WTC11 (cell line): ENCODE measurements around the gene TNNI2. TPM values are rescaled to one million over a fixed set of nuclear protein-coding genes. Genes with fewer than 3 reads are reported as not detected.

Experiments used
- ATAC-seq: fragments of 200-7000 bp; cut with Tn5 transposase; 2 replicates; pipeline ENCODE4 v1.10.0; 2021; ENCODE audit warnings: mild to moderate bottlenecking, moderate library complexity
- CTCF ChIA-PET: fragments of 300-600 bp; sonication (Branson Sonifier 250); formaldehyde crosslinking; loops from one replicate; lab custom pipeline; 2021; ENCODE audit warnings: antibody characterized with exemption; lab: Charles Lee
- POLR2A ChIA-PET: fragments of 350-600 bp; sonication (Branson Sonifier 250); formaldehyde crosslinking; loops from one replicate; lab custom pipeline; 2021; ENCODE audit warnings: antibody characterized with exemption; lab: Charles Lee
- DNase-seq: peaks from one replicate; pipeline ENCODE4 v3.0.0; 2021; ENCODE audit warnings: low spot score
- H3K27ac Mint-ChIP-seq: 2 replicates; pipeline ENCODE4 v1.8.0; 2021; ENCODE audit warnings: mixed read lengths
- H3K27me3 Mint-ChIP-seq: 2 replicates; pipeline ENCODE4 v1.8.0; 2021; ENCODE audit warnings: low read depth, mild to moderate bottlenecking, moderate library complexity, mixed read lengths
- H3K36me3 Mint-ChIP-seq: 2 replicates; pipeline ENCODE4 v1.8.0; 2021; ENCODE audit warnings: mixed read lengths
- H3K4me1 Mint-ChIP-seq: 2 replicates; pipeline ENCODE4 v1.8.0; 2022; ENCODE audit warnings: mixed read lengths
- H3K4me3 Mint-ChIP-seq: 2 replicates; pipeline ENCODE4 v1.8.0; 2021; ENCODE audit warnings: mild to moderate bottlenecking, moderate library complexity, mixed read lengths
- H3K9me3 Mint-ChIP-seq: 2 replicates; pipeline ENCODE4 v1.8.0; 2021; ENCODE audit warnings: mixed read lengths
- ELF4 ChIP-seq: sonication (generic); formaldehyde crosslinking; IDR thresholded peaks from 2 replicates; pipeline ENCODE4 v1.8.1; 2022; ENCODE audit warnings: low read depth, mild to moderate bottlenecking, moderate library complexity, missing genetic modification reagents
- ETV6 ChIP-seq: sonication (generic); formaldehyde crosslinking; IDR thresholded peaks from 2 replicates; pipeline ENCODE4 v1.8.1; 2022; ENCODE audit warnings: mild to moderate bottlenecking, missing genetic modification reagents
- FOXP1 ChIP-seq: sonication (generic); formaldehyde crosslinking; IDR thresholded peaks from 2 replicates; pipeline ENCODE4 v1.8.0; 2022; ENCODE audit warnings: missing genetic modification reagents, mild to moderate bottlenecking, moderate library complexity, borderline replicate concordance
- JUN ChIP-seq: sonication (generic); formaldehyde crosslinking; IDR thresholded peaks from 2 replicates; pipeline ENCODE4 v1.8.0; 2023; ENCODE audit warnings: mild to moderate bottlenecking, missing genetic modification reagents
- NFE2L1 ChIP-seq: sonication (generic); formaldehyde crosslinking; IDR thresholded peaks from 2 replicates; pipeline ENCODE4 v1.8.1; 2023; ENCODE audit warnings: missing genetic modification reagents
- NR2C2 ChIP-seq: sonication (generic); formaldehyde crosslinking; IDR thresholded peaks from 2 replicates; pipeline ENCODE4 v1.8.0; 2022; ENCODE audit warnings: mild to moderate bottlenecking, missing genetic modification reagents
- ZNF671 ChIP-seq: fragments of 250-450 bp; sonication (Bioruptor Pico); IDR thresholded peaks from 2 replicates; pipeline ENCODE4 v1.8.0; 2021; ENCODE audit warnings: mild to moderate bottlenecking
- total RNA-seq: library from RNA; stranded (reverse); gene quantifications from 3 replicates; pipeline ENCODE4 v1.2.3, GENCODE V29; 2021
- TF ChIP-seq, protein P1 (sequence below): sonication (generic); formaldehyde crosslinking; IDR thresholded peaks from 2 replicates; pipeline ENCODE4 v1.8.0; 2022; ENCODE audit warnings: missing genetic modification reagents
- TF ChIP-seq, protein P2 (sequence below): sonication (generic); formaldehyde crosslinking; IDR thresholded peaks from 2 replicates; pipeline ENCODE4 v1.8.1; 2022; ENCODE audit warnings: mild to moderate bottlenecking, moderate library complexity, missing genetic modification reagents
- TF ChIP-seq, protein P3 (sequence below): sonication (generic); formaldehyde crosslinking; IDR thresholded peaks from 2 replicates; pipeline ENCODE4 v1.8.1; 2023; ENCODE audit warnings: mild to moderate bottlenecking, missing genetic modification reagents, moderate library complexity
- TF ChIP-seq, protein P4 (sequence below): sonication (generic); formaldehyde crosslinking; conservative IDR thresholded peaks from 2 replicates; pipeline ENCODE4 v1.8.1; 2022; ENCODE audit warnings: mild to moderate bottlenecking, missing genetic modification reagents
- TF ChIP-seq, protein P5 (sequence below): fragments of 250-450 bp; sonication (Bioruptor Pico); IDR thresholded peaks from 2 replicates; pipeline ENCODE4 v1.9.0; 2021; ENCODE audit warnings: mild to moderate bottlenecking
- TF ChIP-seq, protein P6 (sequence below): sonication (generic); formaldehyde crosslinking; IDR thresholded peaks from 2 replicates; pipeline ENCODE4 v1.8.1; 2022; ENCODE audit warnings: low read depth, mild to moderate bottlenecking, moderate library complexity, missing genetic modification reagents, borderline replicate concordance
- TF ChIP-seq, protein P7 (sequence below): fragments of 250-450 bp; sonication (Bioruptor Pico); IDR thresholded peaks from 2 replicates; pipeline ENCODE4 v1.9.0; 2021; ENCODE audit warnings: moderate library complexity, mild to moderate bottlenecking, inconsistent platforms, borderline replicate concordance
- TF ChIP-seq, protein P8 (sequence below): sonication (generic); formaldehyde crosslinking; IDR thresholded peaks from 2 replicates; pipeline ENCODE4 v1.8.1; 2023; ENCODE audit warnings: mild to moderate bottlenecking, missing genetic modification reagents
- TF ChIP-seq, protein P9 (sequence below): fragments of 250-450 bp; sonication (Bioruptor Pico); IDR thresholded peaks from 2 replicates; pipeline ENCODE4 v1.9.0; 2021; ENCODE audit warnings: mild to moderate bottlenecking
- TF ChIP-seq, protein P10 (sequence below): sonication (generic); formaldehyde crosslinking; IDR thresholded peaks from 2 replicates; pipeline ENCODE4 v1.8.1; 2022; ENCODE audit warnings: missing genetic modification reagents, borderline replicate concordance

The TNNI2 gene
- total RNA-seq, 1 experiment from 2014 or later = not detected

DNA sequence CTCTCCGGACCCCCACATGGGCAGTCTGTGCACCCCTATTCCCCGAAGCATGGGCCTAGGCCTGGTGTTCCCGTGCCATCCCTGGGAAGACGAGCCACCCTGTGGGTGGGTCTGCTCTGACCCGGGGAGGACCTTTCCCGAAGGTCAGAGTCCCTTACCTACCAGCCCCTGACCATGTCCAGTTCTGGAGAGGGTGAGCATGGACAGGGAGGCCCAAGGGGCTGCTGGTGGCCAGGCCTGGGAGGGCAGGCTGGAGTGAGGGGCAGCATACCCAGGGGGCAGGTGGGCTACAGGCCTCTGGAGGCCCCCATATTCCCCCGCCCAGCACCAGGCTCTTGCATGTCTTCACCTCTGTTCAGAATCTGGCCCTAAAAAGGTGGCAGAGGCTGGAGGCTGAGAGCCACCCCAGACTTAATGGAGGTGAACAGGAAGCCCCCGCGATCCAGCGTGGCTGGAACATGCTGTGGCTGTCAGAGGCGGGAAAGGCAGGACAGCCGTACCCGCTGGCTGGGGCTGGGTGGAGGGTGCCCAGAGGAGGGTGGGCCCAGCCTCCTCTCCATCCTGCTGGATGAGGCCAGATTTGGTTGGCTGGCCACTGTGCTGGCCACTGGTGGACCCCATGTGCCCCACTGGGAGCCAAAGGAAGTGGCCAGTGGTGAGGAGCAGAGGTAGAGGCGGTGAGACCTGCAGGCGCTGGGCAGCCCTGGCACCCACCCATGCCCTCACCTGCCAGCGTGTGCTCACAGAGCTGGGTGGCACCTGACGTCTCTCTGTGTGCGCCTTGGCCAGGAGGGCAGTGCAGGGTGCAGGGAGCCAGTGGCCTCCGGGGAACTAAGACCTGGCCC, 15.2 kb upstream of the TNNI2 start (continued):
- TF ChIP-seq, protein P1, sequence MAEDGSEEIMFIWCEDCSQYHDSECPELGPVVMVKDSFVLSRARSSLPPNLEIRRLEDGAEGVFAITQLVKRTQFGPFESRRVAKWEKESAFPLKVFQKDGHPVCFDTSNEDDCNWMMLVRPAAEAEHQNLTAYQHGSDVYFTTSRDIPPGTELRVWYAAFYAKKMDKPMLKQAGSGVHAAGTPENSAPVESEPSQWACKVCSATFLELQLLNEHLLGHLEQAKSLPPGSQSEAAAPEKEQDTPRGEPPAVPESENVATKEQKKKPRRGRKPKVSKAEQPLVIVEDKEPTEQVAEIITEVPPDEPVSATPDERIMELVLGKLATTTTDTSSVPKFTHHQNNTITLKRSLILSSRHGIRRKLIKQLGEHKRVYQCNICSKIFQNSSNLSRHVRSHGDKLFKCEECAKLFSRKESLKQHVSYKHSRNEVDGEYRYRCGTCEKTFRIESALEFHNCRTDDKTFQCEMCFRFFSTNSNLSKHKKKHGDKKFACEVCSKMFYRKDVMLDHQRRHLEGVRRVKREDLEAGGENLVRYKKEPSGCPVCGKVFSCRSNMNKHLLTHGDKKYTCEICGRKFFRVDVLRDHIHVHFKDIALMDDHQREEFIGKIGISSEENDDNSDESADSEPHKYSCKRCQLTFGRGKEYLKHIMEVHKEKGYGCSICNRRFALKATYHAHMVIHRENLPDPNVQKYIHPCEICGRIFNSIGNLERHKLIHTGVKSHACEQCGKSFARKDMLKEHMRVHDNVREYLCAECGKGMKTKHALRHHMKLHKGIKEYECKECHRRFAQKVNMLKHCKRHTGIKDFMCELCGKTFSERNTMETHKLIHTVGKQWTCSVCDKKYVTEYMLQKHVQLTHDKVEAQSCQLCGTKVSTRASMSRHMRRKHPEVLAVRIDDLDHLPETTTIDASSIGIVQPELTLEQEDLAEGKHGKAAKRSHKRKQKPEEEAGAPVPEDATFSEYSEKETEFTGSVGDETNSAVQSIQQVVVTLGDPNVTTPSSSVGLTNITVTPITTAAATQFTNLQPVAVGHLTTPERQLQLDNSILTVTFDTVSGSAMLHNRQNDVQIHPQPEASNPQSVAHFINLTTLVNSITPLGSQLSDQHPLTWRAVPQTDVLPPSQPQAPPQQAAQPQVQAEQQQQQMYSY (CRISPR knock-in tag) = no peak
- TF ChIP-seq, protein P2, sequence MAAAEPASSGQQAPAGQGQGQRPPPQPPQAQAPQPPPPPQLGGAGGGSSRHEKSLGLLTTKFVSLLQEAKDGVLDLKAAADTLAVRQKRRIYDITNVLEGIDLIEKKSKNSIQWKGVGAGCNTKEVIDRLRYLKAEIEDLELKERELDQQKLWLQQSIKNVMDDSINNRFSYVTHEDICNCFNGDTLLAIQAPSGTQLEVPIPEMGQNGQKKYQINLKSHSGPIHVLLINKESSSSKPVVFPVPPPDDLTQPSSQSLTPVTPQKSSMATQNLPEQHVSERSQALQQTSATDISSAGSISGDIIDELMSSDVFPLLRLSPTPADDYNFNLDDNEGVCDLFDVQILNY = no peak
- TF ChIP-seq, protein P3, sequence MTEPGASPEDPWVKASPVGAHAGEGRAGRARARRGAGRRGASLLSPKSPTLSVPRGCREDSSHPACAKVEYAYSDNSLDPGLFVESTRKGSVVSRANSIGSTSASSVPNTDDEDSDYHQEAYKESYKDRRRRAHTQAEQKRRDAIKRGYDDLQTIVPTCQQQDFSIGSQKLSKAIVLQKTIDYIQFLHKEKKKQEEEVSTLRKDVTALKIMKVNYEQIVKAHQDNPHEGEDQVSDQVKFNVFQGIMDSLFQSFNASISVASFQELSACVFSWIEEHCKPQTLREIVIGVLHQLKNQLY = no peak
- TF ChIP-seq JUN (CRISPR knock-in tag) (no peak), ETV6 (CRISPR knock-in tag) (no peak), ZNF671 (CRISPR knock-in tag) (no peak), FOXP1 (no peak), NR2C2 (CRISPR knock-in tag) (no peak)
- TF ChIP-seq, protein P4, sequence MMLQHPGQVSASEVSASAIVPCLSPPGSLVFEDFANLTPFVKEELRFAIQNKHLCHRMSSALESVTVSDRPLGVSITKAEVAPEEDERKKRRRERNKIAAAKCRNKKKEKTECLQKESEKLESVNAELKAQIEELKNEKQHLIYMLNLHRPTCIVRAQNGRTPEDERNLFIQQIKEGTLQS (CRISPR knock-in tag) = no peak
- TF ChIP-seq, protein P5, sequence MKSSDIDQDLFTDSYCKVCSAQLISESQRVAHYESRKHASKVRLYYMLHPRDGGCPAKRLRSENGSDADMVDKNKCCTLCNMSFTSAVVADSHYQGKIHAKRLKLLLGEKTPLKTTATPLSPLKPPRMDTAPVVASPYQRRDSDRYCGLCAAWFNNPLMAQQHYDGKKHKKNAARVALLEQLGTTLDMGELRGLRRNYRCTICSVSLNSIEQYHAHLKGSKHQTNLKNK (CRISPR knock-in tag) = no peak
- TF ChIP-seq, protein P6, sequence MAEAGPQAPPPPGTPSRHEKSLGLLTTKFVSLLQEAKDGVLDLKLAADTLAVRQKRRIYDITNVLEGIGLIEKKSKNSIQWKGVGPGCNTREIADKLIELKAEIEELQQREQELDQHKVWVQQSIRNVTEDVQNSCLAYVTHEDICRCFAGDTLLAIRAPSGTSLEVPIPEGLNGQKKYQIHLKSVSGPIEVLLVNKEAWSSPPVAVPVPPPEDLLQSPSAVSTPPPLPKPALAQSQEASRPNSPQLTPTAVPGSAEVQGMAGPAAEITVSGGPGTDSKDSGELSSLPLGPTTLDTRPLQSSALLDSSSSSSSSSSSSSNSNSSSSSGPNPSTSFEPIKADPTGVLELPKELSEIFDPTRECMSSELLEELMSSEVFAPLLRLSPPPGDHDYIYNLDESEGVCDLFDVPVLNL (CRISPR knock-in tag) = no peak

DNA sequence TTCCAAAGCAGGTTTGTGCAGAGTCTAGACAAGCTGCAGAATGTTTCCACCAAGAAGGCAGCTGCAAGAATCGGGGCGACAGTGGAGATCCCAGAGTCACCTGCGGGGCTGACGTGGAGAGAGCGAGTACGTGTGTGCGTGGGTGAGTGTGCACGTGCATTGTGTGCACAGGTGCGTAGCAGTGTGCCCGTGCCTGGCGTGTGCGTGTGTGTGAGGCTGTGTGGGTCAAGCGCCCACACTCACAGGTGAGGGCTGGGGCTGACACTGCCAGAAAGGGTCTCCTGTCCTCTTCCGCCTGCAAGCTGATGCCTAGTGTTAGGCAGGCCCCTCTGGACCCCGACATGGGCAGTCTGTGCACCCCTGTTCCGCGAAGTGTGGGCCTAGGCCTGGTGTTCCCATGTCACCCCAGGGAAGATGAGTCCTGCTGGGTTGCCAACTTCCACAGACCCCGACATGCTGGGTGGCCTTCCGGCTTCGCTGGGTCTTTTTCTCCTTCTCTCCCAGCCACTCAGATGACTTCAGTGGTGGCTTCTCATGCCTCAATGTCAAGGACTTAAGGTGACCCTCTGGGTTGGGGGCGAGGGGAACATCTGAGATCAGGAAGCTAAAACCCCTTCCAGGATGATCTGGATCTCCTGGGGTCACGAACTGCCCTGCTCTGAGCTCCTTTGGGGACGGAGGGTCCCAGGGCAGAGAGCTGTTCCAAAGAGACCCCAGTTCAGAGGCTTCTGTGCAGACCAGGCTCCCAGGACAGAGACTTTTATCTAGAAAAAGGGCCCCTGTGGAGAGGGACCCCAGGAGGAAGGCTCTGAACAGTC, 14.4 kb upstream of the TNNI2 start:
- Mint-ChIP-seq H3K27ac (no peak overlapping the region), H3K36me3 (no peaks in the 10 kb centered on the region), H3K4me1 (peaks cover 2% of the 10 kb centered on the region; the same call in 1 of the 2 replicates), H3K9me3 (peaks cover 15% of the 10 kb centered on the region), H3K4me3 (no peak overlapping the region), H3K27me3 (peaks cover 11% of the 10 kb centered on the region)
- no peak for ATAC-seq
- ChIA-PET CTCF (interaction anchor here (0.5 to 5.6 kb wide), 58 partner anchors 9 to 426 kb away, joined by 3 to 93 read pairs (median 6); partner anchors contain the start of genes H19, IFITM10, SYT8 and TNNI2), POLR2A (interaction anchor here (0.6 kb wide), 1 partner anchor 118 kb away, joined by 3 read pairs; no protein-coding TSS in a partner anchor)
- no peak for DNase-seq
- TF ChIP-seq, protein P7, sequence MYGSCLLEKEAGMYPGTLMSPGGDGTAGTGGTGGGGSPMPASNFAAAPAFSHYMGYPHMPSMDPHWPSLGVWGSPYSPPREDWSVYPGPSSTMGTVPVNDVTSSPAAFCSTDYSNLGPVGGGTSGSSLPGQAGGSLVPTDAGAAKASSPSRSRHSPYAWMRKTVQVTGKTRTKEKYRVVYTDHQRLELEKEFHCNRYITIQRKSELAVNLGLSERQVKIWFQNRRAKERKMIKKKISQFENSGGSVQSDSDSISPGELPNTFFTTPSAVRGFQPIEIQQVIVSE = no peak
- TF ChIP-seq, protein P8, sequence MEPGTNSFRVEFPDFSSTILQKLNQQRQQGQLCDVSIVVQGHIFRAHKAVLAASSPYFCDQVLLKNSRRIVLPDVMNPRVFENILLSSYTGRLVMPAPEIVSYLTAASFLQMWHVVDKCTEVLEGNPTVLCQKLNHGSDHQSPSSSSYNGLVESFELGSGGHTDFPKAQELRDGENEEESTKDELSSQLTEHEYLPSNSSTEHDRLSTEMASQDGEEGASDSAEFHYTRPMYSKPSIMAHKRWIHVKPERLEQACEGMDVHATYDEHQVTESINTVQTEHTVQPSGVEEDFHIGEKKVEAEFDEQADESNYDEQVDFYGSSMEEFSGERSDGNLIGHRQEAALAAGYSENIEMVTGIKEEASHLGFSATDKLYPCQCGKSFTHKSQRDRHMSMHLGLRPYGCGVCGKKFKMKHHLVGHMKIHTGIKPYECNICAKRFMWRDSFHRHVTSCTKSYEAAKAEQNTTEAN = no peak
- TF ChIP-seq, protein P9, sequence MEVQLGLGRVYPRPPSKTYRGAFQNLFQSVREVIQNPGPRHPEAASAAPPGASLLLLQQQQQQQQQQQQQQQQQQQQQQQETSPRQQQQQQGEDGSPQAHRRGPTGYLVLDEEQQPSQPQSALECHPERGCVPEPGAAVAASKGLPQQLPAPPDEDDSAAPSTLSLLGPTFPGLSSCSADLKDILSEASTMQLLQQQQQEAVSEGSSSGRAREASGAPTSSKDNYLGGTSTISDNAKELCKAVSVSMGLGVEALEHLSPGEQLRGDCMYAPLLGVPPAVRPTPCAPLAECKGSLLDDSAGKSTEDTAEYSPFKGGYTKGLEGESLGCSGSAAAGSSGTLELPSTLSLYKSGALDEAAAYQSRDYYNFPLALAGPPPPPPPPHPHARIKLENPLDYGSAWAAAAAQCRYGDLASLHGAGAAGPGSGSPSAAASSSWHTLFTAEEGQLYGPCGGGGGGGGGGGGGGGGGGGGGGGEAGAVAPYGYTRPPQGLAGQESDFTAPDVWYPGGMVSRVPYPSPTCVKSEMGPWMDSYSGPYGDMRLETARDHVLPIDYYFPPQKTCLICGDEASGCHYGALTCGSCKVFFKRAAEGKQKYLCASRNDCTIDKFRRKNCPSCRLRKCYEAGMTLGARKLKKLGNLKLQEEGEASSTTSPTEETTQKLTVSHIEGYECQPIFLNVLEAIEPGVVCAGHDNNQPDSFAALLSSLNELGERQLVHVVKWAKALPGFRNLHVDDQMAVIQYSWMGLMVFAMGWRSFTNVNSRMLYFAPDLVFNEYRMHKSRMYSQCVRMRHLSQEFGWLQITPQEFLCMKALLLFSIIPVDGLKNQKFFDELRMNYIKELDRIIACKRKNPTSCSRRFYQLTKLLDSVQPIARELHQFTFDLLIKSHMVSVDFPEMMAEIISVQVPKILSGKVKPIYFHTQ = no peak
- TF ChIP-seq, protein P10, sequence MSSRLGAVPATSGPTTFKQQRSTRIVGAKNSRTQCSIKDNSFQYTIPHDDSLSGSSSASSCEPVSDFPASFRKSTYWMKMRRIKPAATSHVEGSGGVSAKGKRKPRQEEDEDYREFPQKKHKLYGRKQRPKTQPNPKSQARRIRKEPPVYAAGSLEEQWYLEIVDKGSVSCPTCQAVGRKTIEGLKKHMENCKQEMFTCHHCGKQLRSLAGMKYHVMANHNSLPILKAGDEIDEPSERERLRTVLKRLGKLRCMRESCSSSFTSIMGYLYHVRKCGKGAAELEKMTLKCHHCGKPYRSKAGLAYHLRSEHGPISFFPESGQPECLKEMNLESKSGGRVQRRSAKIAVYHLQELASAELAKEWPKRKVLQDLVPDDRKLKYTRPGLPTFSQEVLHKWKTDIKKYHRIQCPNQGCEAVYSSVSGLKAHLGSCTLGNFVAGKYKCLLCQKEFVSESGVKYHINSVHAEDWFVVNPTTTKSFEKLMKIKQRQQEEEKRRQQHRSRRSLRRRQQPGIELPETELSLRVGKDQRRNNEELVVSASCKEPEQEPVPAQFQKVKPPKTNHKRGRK (CRISPR knock-in tag) = no peak
- no peak for TF ChIP-seq ELF4 (CRISPR knock-in tag)
- no peak for TF ChIP-seq NFE2L1 (CRISPR knock-in tag)
